Activated T-cell treated with anti-CD3 and anti-CD28 coated beads, Interleukin-2, amount 50 U/mL, for 48 hours (primary cell): Measurements from ENCODE around the gene ZNF274.
"Not testable (repeated sequence)": the region's sequence is repeated elsewhere in the genome, so short reads cannot be mapped to it uniquely, and the experiment has no call there.

Experiments
- DNase-seq, 2 experiments: peaks; one replicate each; pipeline ENCODE4 v3.0.0-alpha.2; 2020

Gene ZNF274

DNA sequence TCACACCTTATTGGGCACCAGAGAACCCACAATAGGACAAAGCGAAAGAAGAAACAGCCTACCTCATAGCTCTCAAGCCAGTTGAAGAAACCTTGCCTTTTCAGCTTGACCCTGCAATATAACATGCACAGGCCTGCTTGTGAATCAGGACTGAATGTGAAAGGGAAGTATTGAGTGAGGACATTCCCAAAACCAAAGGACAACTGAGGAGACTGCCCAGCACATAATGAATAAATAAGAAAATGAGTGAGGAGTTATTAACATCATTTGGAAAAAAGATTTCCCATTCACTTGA is 30.2 kb downstream of the ZNF274 start:
- no peak for DNase-seq

GRCh38 chr19:58217069-58217481 is 34.2 kb downstream of the ZNF274 start:
- DNase-seq, result no peak

- no peak for DNase-seq
Observed at GRCh38 chr19:58217607-58218391, 34.9 kb downstream of the ZNF274 start.

DNA sequence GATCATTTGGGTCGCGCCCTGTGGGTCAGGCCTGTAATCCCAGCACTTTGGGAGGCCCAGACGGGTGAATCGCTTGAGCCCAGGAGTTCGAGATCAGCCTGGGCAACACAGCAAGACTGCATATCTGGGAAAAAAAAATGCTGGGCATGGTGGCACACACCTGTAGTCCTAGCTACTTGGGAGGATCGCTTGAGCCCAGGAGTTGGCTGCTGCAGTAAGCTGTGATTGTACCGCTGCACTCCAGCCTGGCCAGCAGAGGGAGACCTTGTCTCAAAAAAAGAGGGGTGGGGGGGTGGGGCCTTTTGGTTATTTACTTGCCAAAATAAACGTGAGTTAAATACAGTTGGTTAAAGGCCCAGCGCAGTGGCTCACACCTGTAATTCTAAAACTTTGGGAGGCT is 36.0 kb downstream of the ZNF274 start:
- DNase-seq, result peak; percentile 47 to 57

GRCh38 chr19:58227964-58228584 is 45.2 kb downstream of the ZNF274 start:
- DNase-seq, result no peak

DNA sequence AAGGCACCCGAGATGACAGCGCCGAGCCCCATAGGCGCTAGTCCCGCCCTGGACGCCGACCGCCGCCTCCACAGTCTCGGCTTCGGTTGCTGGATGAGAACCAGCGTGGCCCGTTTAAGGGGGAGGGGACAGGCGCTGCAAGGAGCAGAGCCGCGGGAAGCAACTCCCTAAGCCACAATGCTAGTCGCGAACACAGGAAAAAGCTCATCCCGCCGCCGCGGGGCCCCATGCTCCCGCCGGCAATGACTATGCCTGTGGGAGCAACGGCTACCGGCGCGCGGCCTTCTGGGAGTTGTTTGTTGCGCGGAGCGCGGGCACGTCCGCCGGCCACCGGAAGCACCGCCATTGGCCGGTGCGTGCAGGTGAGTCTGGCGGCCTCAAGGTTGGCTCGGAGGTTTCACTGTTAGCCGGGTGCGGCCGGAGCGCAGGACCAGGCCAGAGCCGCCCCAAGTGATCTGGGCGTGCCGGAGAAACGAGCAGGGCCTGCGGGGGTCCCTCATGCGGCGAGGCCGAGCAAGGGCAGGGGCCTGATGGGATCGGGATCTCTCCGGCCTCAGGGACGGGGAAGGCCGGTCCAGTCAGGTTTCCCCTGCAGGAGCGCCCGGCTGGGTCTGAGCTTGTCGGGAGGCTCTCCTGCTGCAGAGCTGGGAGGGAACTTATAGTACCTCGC is 45.9 kb downstream of the ZNF274 start, which contains the start of gene ZNF544:
ZNF544 (plus strand) TSS at position 330 of the 670 bp plus-strand sequence. CDS start 15,110 bp downstream, outside the sequence.
- peak; percentile 82 to 84 for DNase-seq

- DNase-seq, result peak; percentile 51 to 52
Observed at GRCh38 chr19:58229255-58229639, 46.4 kb downstream of the ZNF274 start.

GRCh38 chr19:58237324-58237723 is 54.5 kb downstream of the ZNF274 start:
- no peak for DNase-seq

- DNase-seq, result no peak
Observed at GRCh38 chr19:58243351-58243750, 60.5 kb downstream of the ZNF274 start.

- DNase-seq, result no peak
Observed at GRCh38 chr19:58248886-58249285, 66.0 kb downstream of the ZNF274 start.

DNA sequence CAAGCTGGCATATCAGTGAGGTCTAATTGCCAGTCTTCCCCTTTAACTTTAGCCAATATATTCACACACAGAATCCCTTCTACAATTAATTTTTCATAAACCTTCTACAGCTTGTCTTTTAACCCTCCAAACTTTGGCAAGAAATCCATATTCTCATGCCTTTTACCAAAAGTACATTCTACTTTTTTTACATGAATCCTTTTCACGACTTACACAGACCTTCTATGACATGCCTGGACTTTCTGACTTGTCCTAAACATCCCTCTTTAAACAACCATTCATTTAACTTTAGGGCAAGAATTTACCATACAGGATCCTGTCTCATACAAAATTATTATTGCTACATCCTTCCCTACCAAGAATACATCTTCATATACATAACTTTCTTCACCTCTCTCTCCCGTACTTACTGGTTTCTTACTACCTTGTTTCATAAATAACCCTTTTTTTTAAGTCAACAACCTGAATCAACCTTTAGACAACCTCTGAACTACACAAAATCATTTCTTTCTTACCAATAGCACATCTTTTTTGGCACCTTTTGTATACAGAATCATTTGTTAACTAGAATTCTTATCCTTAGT is 69.3 kb downstream of the ZNF274 start:
- DNase-seq, result no peak

- not testable (repeated sequence) for DNase-seq
Observed at GRCh38 chr19:58258259-58258658, 75.4 kb downstream of the ZNF274 start.

DNA sequence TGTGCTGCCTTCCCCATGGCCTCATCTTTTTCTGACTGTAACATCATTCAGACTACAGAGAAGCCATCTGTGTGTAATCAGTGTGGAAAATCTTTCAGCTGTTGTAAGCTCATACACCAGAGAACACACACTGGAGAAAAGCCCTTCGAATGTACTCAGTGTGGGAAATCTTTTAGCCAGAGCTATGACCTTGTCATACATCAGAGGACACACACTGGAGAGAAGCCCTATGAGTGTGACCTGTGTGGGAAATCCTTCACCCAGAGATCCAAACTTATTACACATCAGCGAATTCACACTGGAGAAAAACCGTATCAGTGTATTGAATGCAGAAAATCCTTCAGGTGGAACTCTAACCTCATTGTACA is 78.7 kb downstream of the ZNF274 start:
- no peak for DNase-seq

DNA sequence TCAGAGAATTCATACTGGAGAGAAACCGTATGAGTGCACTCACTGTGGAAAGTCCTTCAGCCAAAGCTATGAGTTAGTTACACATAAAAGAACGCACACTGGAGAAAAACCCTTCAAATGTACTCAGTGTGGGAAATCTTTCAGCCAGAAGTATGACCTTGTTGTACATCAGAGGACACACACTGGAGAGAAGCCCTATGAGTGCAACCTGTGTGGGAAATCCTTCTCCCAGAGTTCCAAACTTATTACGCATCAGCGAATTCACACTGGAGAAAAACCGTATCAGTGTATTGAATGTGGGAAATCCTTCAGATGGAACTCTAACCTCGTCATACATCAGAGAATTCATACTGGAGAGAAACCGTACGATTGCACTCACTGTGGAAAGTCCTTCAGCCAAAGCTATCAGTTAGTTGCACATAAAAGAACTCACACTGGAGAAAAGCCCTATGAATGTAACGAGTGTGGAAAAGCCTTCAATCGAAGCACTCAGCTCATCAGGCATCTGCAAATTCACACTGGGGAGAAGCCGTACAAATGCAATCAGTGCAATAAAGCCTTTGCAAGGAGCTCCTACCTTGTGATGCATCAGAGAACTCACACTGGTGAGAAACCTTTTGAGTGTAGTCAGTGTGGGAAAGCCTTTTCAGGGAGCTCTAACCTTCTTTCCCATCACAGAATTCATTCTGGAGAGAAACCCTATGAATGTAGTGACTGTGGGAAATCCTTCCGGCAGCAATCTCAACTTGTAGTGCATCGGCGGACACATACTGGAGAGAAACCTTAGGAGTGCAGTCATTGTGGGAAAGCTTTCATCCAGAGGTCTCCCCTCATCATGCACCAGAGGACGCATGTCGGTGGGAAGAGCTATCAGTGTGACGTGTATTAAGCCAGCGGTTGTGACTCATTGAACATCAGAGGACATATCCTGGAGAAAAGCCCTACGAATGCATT is 79.4 kb downstream of the ZNF274 start:
- peak in 1 of 2 experiments; percentile 26 for DNase-seq

- DNase-seq, result no peak
Observed at GRCh38 chr19:58262922-58263296, 80.0 kb downstream of the ZNF274 start.
